ENCODE results near the gene ADAMTS17.

- TF ChIP-seq CTCF (IDR thresholded peaks at IDR 0.05) (no peak), POLR2A (IDR thresholded peaks at IDR 0.05) (no peak)
Observed at GRCh38 chr15:100235030-100235617, 106.7 kb downstream of the ADAMTS17 start.

Data from right lobe of liver (tissue), 4 donors.